Panc1 (cell line): ENCODE data around the gene RABGAP1L. TPM values are rescaled to one million over a fixed set of nuclear protein-coding genes. Genes with fewer than 3 reads are reported as not detected.

Experiments used
- ATAC-seq: fragments of 200-7000 bp; cut with Tn5 transposase; 2 replicates; pipeline ENCODE4 v1.9.1; 2020; ENCODE audit warnings: mild to moderate bottlenecking, moderate library complexity
- BruUV-seq: library from RNA; stranded (reverse); fragments of 400-500 nt; replicated peaks from 2 replicates; lab custom pipeline; 2021; lab: Mats Ljungman, UMichigan
- CTCF ChIA-PET: fragments of 300-600 bp; sonication (Branson Sonifier 250); formaldehyde crosslinking; loops from one replicate; lab custom pipeline; 2022; ENCODE audit warnings: antibody characterized with exemption; lab: Charles Lee
- POLR2A ChIA-PET: fragments of 300-600 bp; sonication (Branson Sonifier 250); formaldehyde crosslinking; loops from one replicate; lab custom pipeline; 2022; ENCODE audit warnings: antibody characterized with exemption; lab: Charles Lee
- DNase-seq: peaks from one replicate; pipeline ENCODE4 v3.0.0-alpha.2; 2010; ENCODE audit warnings: low read depth, low spot score
- H3K27ac ChIP-seq: 2 replicates; pipeline ENCODE4 v1.5.1; 2011; ENCODE audit warnings: mild to moderate bottlenecking, low read length, inconsistent platforms
- H3K27me3 ChIP-seq: fragments of 200-500 bp; sonication (Bioruptor generic); 2 replicates; pipeline ENCODE4 v1.6.0; 2014; ENCODE audit warnings: low read length, inconsistent platforms; ENCODE audit not compliant: control insufficient read depth, insufficient read depth
- H3K36me3 ChIP-seq: fragments of 200-500 bp; sonication (Bioruptor generic); 2 replicates; pipeline ENCODE4 v1.5.1; 2014; ENCODE audit warnings: inconsistent platforms, mild to moderate bottlenecking, low read length, moderate library complexity; ENCODE audit not compliant: control insufficient read depth, insufficient read depth
- H3K4me1 ChIP-seq: 2 replicates; pipeline ENCODE4 v1.5.1; 2011; ENCODE audit warnings: inconsistent platforms, mild to moderate bottlenecking, low read length, moderate library complexity; ENCODE audit not compliant: control insufficient read depth, insufficient read depth
- H3K4me3 ChIP-seq, 2 experiments: 2 replicates each; pipeline ENCODE4 v1.5.1; 2011 to 2012; ENCODE audit warnings: low read depth in 2 of 2, low read length in 2 of 2, mild to moderate bottlenecking in 2 of 2, inconsistent platforms in 1 of 2, moderate library complexity in 1 of 2
- H3K9me3 ChIP-seq: fragments of 200-500 bp; sonication (Bioruptor generic); 2 replicates; pipeline ENCODE4 v1.5.1; 2014; ENCODE audit warnings: low read depth, mild to moderate bottlenecking, inconsistent platforms, low read length, moderate library complexity; ENCODE audit not compliant: control insufficient read depth, insufficient read depth
- CTCF ChIP-seq: fragments of 450-650 bp; IDR thresholded peaks from 2 replicates; pipeline ENCODE4 v1.5.1; 2017; ENCODE audit warnings: mild to moderate bottlenecking
- POLR2AphosphoS5 ChIP-seq: IDR thresholded peaks from 2 replicates; pipeline ENCODE4 v1.6.1; 2012; ENCODE audit warnings: mild to moderate bottlenecking, low read depth, low read length, moderate library complexity
- REST ChIP-seq, 2 experiments: IDR thresholded peaks; 2 replicates each; pipeline ENCODE4 v1.6.1; 2011 to 2012; ENCODE audit warnings: low read depth in 2 of 2, control low read depth in 1 of 2, low read length in 1 of 2, mild to moderate bottlenecking in 1 of 2, moderate library complexity in 1 of 2; ENCODE audit not compliant: insufficient read depth in 1 of 2
- SIN3A ChIP-seq: IDR thresholded peaks from 2 replicates; pipeline ENCODE4 v1.6.1; 2012; ENCODE audit warnings: low read depth, mild to moderate bottlenecking, low read length, moderate library complexity, borderline replicate concordance; ENCODE audit not compliant: insufficient read depth
- TCF7L2 ChIP-seq: IDR thresholded peaks from 2 replicates; pipeline ENCODE4 v1.6.1; 2011; ENCODE audit warnings: mild to moderate bottlenecking, low read depth, low read length, inconsistent platforms
- in situ Hi-C: cut with HindIII; loops from 2 replicates; pipeline ENCODE4 v1.10.0; 2016; ENCODE audit warnings: low sequenced_read_pairs, low pct_unique_long_range_greater_than_20kb
- intact Hi-C: fragments of 100-400 bp; cut with micrococcal nuclease; formaldehyde crosslinking; loops from one replicate; pipeline ENCODE4 v1.10.0; 2022; ENCODE audit not compliant: unreplicated experiment
- total RNA-seq: library from RNA; stranded (reverse); gene quantifications from one replicate; pipeline ENCODE4 v1.2.1, GENCODE V29; 2021; ENCODE audit not compliant: unreplicated experiment

RABGAP1L gene
- total RNA-seq, 1 experiment from 2014 or later: 37.0 TPM

- BruUV-seq: no TSS peak
- no peaks in the 10 kb centered on the region for H3K9me3 ChIP-seq
- H3K36me3 ChIP-seq: no peaks in the 10 kb centered on the region
- ChIA-PET POLR2A (no interaction called here), CTCF (no interaction called here)
- no peak overlapping the region for H3K4me3 ChIP-seq
- H3K4me1 ChIP-seq: no peaks in the 10 kb centered on the region
- no peak for DNase-seq
- intact Hi-C loops (no loop called here), in situ Hi-C loops (no loop called here)
- no peak overlapping the region for H3K27ac ChIP-seq
- H3K27me3 ChIP-seq: no peaks in the 10 kb centered on the region
- ATAC-seq: no peak
- TF ChIP-seq TCF7L2: no peak
- no peak for TF ChIP-seq POLR2AphosphoS5
- TF ChIP-seq CTCF: no peak
- no peak for TF ChIP-seq REST (IDR thresholded peaks at IDR 0.05; ENCODE audit: insufficient read depth in 1 of 2, low read depth in 2 of 2, low read length in 1 of 2)
- no peak for TF ChIP-seq SIN3A
Measured at GRCh38 chr1:174920093-174920492, 760.8 kb downstream of the RABGAP1L start.

- in situ Hi-C loops (no loop called here), intact Hi-C loops (no loop called here)
Measured at GRCh38 chr1:174922121-174922520, 762.8 kb downstream of the RABGAP1L start.

More at GRCh38 chr1:174922121-174922520, 762.8 kb downstream of the RABGAP1L start:
- ChIA-PET CTCF (no interaction called here), POLR2A (no interaction called here)
- TF ChIP-seq CTCF (no peak), POLR2AphosphoS5 (no peak), REST (IDR thresholded peaks at IDR 0.05; ENCODE audit: insufficient read depth in 1 of 2, low read depth in 2 of 2, low read length in 1 of 2) (no peak), SIN3A (no peak), TCF7L2 (no peak)
- no TSS peak for BruUV-seq
- no peaks in the 10 kb centered on the region for H3K36me3 ChIP-seq
- ATAC-seq (no peak), DNase-seq (no peak)
- no peaks in the 10 kb centered on the region for H3K4me1 ChIP-seq
- no peak overlapping the region for H3K27ac ChIP-seq
- H3K4me3 ChIP-seq: no peak overlapping the region
- no peaks in the 10 kb centered on the region for H3K9me3 ChIP-seq
- H3K27me3 ChIP-seq: no peaks in the 10 kb centered on the region
